KBM-7 (cell line): ENCODE results near the gene EIF2S1.
A peak's percentile ranks its signal among the peaks of the same experiment; 100 is the strongest.

Experiments used
- DNase-seq: peaks from one replicate; pipeline ENCODE4 v3.0.0-alpha.2; 2015
- in situ Hi-C: fragments of 300-500 bp; cut with MboI; formaldehyde crosslinking; loops from 2 replicates; pipeline ENCODE4 v1.14.3; 2020; ENCODE audit warnings: low sequenced_read_pairs, low pct_unique_long_range_greater_than_20kb, mixed read lengths

Gene EIF2S1

DNA sequence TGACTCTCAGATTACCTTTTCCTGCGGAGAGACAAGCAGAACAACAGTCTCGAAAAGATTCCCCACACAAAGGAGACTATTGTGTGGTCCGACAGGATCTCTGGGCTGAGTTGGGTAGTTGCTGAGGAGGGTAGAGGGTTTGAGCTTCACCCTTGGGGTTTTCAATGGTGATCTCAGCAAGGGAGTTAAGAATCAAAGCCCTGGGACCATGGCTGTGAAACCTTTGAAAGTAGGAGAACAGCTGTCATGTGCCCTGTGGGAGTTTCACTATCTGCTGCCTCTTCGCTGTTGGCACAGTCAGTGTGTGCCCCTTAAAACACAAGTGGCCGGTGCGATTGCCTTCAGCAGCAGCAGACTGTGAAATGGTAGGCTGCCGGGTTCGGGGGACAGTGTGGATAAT is 66.0 kb downstream of the EIF2S1 start:
- in situ Hi-C loops = no loop called here
- DNase-seq = no peak

DNA sequence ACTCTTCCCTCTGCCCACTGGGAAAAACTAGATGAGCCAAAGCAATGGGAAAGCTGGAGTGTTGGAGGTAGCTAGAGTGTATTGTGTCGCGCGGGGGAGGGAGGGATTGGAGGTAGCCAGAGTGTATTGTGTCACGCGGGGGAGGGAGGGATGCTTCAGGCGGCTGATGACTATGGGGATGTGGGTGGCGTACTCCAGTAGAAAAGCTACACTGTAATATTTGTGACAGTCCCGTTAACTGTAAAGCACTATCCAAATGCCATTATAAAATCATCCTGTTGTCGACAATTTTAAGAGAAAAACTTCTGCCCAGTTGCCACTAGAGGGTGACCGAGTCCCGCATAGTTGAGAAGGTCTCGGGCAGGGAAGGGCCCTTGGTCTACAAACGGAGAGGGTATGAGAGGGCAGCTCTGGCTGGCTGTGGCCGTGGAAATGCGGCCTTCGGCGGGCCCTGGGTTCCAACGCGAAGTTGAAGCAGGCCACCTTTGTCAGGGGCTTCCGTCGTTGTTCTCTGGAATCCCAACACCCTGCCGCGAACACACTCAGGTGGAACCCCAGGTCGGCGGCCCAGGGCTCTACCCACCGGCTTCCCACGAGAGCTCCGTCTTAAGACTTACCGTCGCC is 67.0 kb downstream of the EIF2S1 start:
- peak; percentile 63 for DNase-seq
- in situ Hi-C loops = no loop called here

DNA sequence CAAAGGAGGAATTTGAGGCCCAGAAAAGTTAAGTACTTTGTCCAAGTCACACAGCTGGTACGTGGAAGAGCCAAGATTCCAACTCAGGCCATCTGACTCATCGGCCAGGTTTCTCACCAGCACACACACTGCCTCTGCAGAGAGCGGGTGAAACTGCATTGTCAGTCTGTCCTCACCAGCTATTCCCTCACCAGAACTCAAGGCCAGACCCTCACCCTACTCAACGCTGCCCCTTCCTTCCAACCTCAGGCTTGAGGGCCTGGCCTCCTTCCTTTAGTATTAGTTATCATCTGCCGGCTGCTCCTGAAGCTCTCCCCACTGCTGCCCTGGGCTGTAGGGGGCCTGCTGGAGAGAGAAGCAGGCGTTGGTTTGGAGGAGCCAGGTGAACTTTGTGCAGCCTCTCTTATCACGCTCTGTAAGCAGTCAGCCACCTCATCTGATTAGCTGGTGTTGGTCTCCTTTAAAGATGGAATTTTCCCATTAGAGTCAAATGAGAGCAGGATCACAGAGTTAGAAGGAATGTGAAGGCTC is 68.4 kb downstream of the EIF2S1 start:
- in situ Hi-C loops = no loop called here

DNA sequence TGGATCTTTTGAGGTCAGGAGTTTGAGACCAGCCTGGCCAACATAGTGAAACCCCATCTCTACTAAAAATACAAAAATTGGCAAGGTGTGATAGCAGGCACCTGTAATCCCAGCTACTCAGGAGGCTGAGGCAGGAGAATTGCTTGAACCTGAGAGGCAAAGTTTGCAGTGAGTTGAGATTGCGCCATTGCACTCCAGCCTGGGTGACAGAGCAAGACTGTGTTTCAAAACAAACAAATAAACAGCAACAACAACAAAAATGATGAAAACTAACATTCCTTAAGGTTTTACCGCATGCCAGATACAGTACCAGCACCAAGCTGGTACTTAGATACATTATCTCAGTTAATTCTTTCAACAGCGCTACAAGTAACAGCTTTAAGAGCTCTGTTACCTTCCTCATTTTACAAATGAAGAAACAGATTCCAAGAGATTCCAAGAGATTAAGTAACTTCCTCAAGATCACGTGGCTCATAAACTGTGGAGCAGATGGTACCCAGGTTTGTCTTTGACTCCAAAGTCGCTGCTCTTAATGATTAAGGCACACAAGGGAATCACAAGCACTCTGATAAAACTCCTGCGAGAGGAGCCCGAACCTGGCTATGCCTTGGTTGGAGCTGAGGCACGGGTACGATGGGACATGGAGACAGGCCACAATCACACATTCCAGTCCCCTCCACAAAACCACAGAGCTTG is 69.5 kb downstream of the EIF2S1 start:
- in situ Hi-C loops = no loop called here
- no peak for DNase-seq

More for the DNA sequence above, 68.4 kb downstream of the EIF2S1 start:
- DNase-seq = no peak

DNA sequence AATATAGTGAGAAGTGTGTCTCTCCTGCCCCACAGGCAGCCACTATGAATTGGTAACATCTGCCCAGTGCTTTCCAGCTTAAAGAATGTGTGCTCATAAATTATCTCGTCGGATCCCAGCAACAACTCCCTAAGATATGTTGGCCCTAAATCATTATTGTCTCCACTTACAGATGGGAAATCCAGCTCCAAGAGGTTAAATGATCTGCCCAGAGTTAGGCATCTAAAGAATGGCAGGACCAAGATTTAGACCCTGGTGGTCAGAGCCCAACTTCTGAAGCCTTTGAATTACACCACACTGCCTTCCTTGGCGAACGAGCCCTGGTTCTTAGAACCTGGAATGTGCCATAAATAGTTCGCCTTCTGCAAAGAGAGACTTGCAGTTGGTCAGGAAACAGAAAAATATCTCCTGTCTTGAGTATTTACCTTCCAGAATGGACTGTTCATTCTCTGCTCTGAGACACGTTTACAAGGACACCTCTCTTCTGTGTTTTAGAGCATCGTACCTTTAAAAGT is 72.0 kb downstream of the EIF2S1 start:
- DNase-seq = no peak
- in situ Hi-C loops = no loop called here

DNA sequence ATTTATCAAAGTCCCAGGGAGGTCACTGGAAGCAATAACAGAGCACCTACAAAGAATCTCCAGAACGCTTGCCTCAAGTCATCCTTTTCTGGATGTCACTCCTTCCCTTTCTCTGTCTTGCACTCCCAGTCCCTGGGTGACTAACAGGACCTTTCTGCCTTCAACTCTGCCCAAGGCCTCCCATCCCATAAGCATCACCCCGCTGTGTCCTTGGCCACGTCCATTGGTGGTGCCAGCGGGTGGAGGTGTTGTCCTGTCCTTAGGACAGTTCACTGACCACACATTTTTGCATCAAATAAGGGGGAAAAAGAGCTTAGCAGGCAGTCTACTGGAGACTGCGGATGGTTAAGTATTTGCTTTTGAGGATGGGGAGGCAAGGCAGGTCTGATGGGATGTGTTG is 75.5 kb downstream of the EIF2S1 start:
- in situ Hi-C loops = no loop called here
- no peak for DNase-seq
